GM11168 (cell line): ENCODE data around the gene PTBP1.
"Not testable (repeated sequence)": the region's sequence is repeated elsewhere in the genome, so short reads cannot be mapped to it uniquely, and the experiment has no call there.

Source experiments
- in situ Hi-C: fragments of 300-500 bp; cut with MboI; formaldehyde crosslinking; loops from one replicate; pipeline ENCODE4 v1.12.0; 2022; ENCODE audit warnings: low sequenced_read_pairs; ENCODE audit not compliant: unreplicated experiment

The PTBP1 gene

DNA sequence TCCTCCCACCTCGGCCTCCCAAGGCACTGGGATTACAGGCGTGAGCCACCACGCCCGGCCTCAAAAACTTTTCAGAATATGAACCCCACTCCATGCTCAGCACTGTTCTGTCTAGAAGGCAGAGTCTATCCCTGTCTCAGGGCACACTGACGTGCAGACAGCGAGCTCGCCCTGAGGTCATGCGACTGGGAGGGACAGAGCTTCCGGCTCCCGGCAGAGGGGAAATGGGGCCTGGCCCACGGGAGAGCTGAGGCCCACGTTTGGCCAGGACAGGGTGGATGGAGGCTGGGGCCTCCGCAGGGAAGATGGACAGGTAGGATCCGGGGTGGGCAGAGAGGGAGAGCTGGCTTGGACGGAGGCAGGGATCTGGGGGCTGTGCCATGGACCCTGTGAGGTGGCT is 27.6 kb downstream of the PTBP1 start:
- in situ Hi-C loops = no loop called here

DNA sequence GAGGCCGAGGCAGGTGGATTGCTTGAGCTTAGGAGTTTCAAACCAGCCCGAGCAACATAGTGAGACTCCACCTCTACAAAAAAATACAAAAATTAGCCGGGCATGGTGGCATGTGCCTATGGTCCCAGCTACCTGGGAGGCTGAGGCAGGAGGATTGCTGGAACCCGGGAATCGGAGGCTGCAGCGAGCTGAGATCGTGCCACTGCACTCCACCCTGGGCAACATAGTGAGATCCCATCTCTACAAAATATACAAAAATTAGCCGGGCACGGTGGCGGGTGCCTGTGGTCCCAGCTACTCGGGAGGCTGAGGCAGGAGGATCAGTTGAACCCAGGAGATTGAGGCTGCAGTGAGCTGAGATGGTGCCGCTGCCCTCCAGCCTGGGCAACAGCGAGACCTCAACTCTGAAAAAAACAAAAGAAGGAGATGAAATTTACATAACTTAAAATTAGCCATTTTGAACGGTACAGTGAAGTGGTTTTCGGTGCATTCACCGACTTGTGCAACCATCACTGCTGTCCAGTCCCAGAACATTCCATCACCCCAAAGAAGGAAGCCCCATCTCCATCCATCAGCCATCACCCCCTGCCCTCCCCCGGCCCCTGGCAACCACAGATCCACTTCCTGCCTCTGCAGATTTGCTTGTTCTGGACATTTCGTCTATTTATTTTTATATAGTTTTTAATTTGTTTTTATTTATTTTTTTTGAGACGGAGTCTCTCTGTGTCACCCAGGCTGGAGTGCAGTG is 28.8 kb downstream of the PTBP1 start:
- in situ Hi-C loops = no loop called here

DNA sequence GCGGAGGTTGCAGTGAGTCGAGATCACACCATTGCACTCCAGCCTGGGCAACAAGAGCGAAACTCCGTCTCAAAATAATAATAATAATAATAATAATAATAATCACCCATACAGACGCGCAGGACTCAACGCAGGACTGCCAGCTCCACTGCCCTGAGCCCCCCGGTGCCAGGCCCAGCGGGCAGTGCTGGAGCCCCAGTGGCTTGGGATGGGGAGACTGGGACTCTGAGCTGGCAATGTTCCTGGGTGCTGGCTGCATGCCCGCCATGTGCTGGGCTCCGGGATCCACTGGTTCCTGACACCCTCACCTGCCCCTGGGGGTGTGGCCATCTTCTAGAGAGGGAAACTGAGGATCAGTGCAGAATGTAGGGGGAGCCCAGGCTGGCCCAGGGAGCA is 30.1 kb downstream of the PTBP1 start:
- in situ Hi-C loops = no loop called here

GRCh38 chr19:827710-828321 is 30.6 kb downstream of the PTBP1 start, which contains the start of gene AZU1:
TSS of gene AZU1 (plus strand) at chr19:827837. CDS start at chr19:827847, 10 bp downstream.
- in situ Hi-C loops = no loop called here

GRCh38 chr19:829129-829758 is 32.0 kb downstream of the PTBP1 start:
- in situ Hi-C loops = no loop called here

GRCh38 chr19:831407-832369 is 34.4 kb downstream of the PTBP1 start:
- in situ Hi-C loops = no loop called here

DNA sequence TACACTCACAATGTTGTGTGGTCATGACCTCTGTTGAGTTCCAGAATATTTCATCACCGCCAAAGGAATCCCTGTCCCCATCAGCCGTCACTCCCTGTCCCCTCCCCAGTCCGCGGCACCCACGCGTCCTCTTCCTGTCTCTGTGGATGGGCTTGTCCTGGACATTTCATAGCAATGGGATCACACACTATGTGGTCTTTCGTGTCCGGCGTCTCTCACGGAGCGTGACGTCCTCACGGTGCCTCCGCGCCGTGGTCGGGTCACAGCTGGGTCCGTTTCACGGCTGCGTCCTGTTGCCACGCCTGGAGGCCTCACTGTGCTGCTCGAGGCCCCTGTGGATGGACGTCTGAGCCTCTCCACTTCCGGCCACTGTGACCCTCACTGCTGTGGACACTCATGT is 37.0 kb downstream of the PTBP1 start:
- in situ Hi-C loops = no loop called here

DNA sequence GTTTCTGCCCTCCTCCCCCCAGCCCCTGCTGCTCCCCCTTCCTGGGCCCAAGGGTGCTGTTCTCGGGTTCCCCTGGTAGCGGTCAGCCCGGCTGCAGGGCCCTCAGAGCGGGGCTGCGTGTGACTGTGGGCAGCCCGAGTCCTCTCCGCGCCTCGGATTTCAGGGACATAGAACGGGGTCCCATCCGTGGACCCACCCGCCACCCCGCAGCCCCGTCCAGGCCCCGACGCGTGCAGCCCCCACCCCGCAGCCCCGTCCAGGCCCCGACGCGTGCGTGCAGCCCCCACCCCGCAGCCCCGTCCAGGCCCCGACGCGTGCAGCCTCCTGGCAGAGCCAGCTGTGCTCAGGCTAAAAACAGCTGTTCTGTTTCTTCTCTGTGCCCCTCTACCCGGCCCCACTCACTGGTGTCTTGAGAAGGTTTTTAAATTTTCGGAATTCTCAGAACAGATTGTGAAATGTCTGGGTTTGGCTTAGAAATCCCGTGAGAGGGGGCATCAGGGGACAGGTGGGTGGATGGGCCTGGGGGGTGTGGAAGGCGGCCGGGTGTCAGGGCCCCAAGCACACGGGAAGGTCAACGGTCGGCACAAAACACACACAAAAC is 38.1 kb downstream of the PTBP1 start:
- in situ Hi-C loops = no loop called here

- in situ Hi-C loops = no loop called here
Measured at GRCh38 chr19:840519-841206, 43.4 kb downstream of the PTBP1 start, which contains the start of gene PRTN3. TSS of gene PRTN3 (plus strand) at chr19:840999. CDS start at chr19:841009, 10 bp downstream.

- in situ Hi-C loops = not testable (repeated sequence)
Measured at GRCh38 chr19:842802-843179, 45.5 kb downstream of the PTBP1 start.

DNA sequence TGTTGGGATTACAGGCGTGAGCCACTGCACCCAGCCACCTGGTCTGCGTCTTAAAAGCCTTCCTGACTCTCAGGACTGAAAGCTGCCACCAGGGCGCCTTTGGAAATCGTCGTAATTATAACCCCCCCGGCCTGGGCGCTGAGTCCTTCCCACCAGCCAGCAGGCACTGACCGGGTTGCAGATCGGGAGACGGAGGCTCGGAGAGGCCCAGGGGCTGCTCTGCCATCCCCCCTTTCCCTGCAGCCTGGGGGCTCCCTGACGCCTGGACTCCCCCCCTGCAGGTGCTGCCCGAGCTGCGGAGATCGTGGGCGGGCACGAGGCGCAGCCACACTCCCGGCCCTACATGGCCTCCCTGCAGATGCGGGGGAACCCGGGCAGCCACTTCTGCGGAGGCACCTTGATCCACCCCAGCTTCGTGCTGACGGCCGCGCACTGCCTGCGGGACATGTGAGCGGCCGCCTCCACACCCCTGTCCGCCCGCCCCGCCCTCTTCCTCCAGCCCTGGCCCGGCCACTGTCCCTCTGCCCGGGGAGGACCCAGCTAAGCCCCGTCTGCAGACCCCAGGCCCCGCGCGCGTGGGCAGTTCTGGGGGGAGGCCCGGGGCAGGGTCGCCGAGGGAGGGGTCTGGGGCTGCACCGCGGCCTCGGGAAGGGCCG is 46.1 kb downstream of the PTBP1 start:
- in situ Hi-C loops = no loop called here

GRCh38 chr19:843836-844545 is 46.7 kb downstream of the PTBP1 start:
- in situ Hi-C loops = no loop called here

GRCh38 chr19:844546-844971 is 47.3 kb downstream of the PTBP1 start:
- in situ Hi-C loops = no loop called here

DNA sequence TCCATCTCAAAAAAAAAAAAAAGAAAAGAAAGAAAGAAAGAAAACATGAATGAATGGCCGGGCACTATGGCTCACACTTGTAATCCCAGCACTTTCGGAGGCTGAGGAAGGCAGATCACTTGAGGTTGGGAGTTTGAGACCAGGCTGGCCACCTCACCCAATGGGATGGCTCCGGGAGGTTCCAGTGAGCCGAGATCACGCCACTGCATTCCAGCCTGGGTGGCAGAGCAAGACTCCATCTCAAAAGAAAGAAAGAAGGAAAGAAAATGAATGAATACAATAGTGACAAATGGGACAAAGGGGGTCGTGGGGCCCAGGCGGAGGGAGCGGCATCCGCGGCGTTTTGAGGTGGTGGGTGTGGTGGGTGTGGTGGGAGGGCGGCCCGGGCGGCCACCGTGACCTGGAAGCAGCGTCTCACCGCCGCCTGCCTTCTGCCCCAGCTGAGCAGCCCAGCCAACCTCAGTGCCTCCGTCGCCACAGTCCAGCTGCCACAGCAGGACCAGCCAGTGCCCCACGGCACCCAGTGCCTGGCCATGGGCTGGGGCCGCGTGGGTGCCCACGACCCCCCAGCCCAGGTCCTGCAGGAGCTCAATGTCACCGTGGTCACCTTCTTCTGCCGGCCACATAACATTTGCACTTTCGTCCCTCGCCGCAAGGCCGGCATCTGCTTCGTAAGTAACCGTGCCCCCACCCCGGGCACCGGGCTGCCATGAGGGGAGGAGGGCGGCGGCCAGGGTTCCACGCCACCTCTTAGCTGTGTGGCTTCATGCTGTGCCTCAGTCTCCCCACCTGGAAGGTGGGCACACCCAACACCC is 48.7 kb downstream of the PTBP1 start:
- in situ Hi-C loops = no loop called here

- in situ Hi-C loops = no loop called here
Measured at GRCh38 chr19:848386-848921, 51.2 kb downstream of the PTBP1 start.

- in situ Hi-C loops = not testable (repeated sequence)
Measured at GRCh38 chr19:849195-849594, 51.9 kb downstream of the PTBP1 start.
